AG04449 (cell line): ENCODE data around the gene TMEM187.

ENCODE experiments used
- CTCF ChIA-PET: fragments of 350-600 bp; formaldehyde crosslinking; extraction: SDS; loops from one replicate; lab custom pipeline; 2021; ENCODE audit warnings: antibody characterized with exemption; lab: Yijun Ruan, JAX
- POLR2A ChIA-PET: fragments of 400-600, 350-600 bp; formaldehyde crosslinking; extraction: SDS; loops from one replicate; lab custom pipeline; 2020; ENCODE audit warnings: antibody characterized with exemption, inconsistent platforms; lab: Yijun Ruan, JAX
- DNase-seq: peaks from one replicate; pipeline ENCODE4 v3.0.0-alpha.2; 2010; ENCODE audit warnings: low read depth, low spot score
- H3K4me3 ChIP-seq: 2 replicates; pipeline ENCODE4 v1.5.1; 2011; ENCODE audit warnings: low read depth, mild to moderate bottlenecking, control low read depth, low read length
- CTCF ChIP-seq: IDR thresholded peaks from one replicate; pipeline ENCODE4 v1.5.1; 2011; ENCODE audit warnings: mild to moderate bottlenecking, moderate library complexity, low read length, control low read depth, inconsistent platforms; ENCODE audit not compliant: insufficient read depth; ENCODE audit errors: missing control alignments

TMEM187 gene

GRCh38 chrX:153966841-153967535, 5.6 kb upstream of the TMEM187 start:
- no peak for TF ChIP-seq CTCF
- no peak overlapping the region for H3K4me3 ChIP-seq
- ChIA-PET POLR2A (interaction anchor here (1.1 kb wide), 1 partner anchor 16 kb away, joined by 4 read pairs; no protein-coding TSS in a partner anchor), CTCF (interaction anchor here (0.8 to 9.0 kb wide), 5 partner anchors 16 to 212 kb away, joined by 3 to 99 read pairs (median 3); no protein-coding TSS in a partner anchor)
- DNase-seq, result no peak

DNA sequence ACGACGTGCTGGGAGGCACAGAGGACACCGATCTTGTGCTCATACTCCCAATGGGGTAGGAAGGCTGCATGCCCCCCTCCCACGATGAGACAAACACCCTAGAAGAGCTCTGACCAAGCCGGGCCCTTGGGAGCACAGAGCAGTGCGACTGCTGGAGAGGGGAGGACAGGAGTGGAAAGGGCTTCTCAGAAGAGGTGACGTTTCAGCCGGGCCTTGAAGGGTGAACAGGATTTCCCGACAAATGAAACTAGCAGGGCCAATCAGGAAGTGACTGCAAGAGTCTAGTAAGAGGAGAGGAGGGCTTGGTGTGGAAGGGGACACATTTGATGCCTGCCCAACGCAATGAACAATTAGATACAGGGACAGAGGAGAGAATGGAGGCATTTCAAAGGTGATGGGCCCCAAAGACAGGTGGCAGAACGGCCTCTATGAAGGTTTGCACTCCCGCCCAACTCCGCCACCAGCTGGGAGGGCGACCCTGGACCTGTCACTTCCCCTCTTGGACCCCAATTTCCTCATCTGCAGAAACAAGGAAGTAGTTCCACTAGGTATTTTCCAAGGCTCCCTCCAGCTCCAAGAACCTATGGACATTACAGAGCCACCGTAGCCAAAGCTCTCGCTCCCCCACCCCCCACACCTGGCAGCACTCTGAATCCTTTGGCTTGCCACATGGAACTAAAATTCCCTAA, 4.9 kb upstream of the TMEM187 start:
- no peak for TF ChIP-seq CTCF
- no peak for DNase-seq
- POLR2A ChIA-PET, result interaction anchor here (0.8 to 0.9 kb wide), 2 partner anchors 21 to 404 kb away, joined by 3 read pairs; no protein-coding TSS in a partner anchor
- CTCF ChIA-PET, result interaction anchor here (0.8 to 9.0 kb wide), 5 partner anchors 17 to 212 kb away, joined by 3 to 99 read pairs (median 7); partner anchors contain the start of gene PLXNB3
- peak overlapping the region; percentile 3; the same call in 1 of the 2 replicates for H3K4me3 ChIP-seq

GRCh38 chrX:153968255-153968654, 4.3 kb upstream of the TMEM187 start:
- POLR2A ChIA-PET, result interaction anchor here (0.8 to 0.9 kb wide), 2 partner anchors 22 to 403 kb away, joined by 3 read pairs; no protein-coding TSS in a partner anchor
- TF ChIP-seq CTCF, result no peak
- DNase-seq, result no peak
- CTCF ChIA-PET, result interaction anchor here (2.5 to 9.0 kb wide), 2 partner anchors 17 to 205 kb away, joined by 9 to 99 read pairs; partner anchors contain the start of gene PLXNB3
- H3K4me3 ChIP-seq, result peak overlapping the region; percentile 83

DNA sequence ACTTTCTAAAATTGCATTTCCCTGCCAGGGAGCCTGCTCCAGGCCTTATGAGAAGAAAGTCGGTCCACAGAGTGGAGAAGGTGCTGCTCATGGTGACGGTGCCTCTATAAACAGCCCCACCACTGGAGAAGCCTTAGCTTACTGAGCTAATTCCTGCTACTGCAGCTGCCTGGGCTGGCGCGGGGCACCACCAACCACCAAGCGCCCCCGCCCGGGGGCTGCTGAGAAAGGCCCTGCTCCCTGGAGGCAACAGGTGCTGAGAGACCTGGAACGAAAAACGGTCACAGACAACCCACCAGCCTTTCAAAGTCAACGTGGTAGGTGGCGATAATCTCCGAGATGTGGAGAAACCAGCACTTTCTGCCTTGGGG, 3.8 kb upstream of the TMEM187 start:
- H3K4me3 ChIP-seq, result peak overlapping the region; percentile 83
- ChIA-PET CTCF (interaction anchor here (2.5 to 9.0 kb wide), 2 partner anchors 18 to 205 kb away, joined by 9 to 99 read pairs; partner anchors contain the start of gene PLXNB3), POLR2A (interaction anchor here (0.7 to 0.8 kb wide), 2 partner anchors 33 to 402 kb away, joined by 3 read pairs; no protein-coding TSS in a partner anchor)
- no peak for DNase-seq
- no peak for TF ChIP-seq CTCF

DNA sequence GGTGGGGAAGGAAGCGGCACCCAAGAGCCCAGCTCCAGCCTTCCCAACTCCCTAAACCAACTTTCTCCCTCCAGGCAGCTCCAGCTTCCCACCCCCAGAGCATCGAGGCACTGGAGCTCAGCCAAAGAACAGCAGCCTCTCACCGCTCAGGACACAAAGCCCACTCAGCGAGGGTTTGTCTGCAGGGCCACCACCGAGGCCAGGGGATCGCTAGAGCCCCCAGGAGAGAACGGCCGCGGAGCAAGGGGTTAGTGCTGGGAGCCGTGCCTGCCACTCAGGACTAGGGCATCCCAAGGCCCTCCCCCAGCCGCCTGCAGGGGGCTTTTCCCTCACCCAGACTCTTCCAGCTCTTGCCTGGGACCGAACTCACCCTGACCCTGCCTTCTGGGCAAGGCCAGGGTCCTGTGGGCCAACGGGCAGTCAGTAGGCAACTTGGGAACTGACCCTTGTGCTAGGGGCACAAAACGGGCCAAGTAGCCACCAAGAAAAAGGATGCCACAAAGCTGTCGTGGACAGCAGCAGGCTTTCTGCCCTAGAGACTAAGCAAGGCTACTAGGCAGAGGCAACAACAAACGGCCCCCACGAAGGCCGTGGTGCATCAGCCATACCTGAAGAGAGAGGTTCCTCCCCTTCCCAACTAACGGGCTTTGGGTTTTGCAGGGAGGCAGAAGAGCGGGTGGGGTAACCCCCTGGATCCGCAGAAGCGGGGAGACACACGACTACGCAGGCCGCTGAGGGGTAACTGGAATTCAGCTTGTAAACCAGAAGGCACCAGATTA, 3.2 kb upstream of the TMEM187 start:
- POLR2A ChIA-PET, result interaction anchor here (0.6 to 0.7 kb wide), 2 partner anchors 33 to 507 kb away, joined by 3 to 4 read pairs; no protein-coding TSS in a partner anchor
- no peak for DNase-seq
- CTCF ChIA-PET, result interaction anchor here (2.4 to 9.0 kb wide), 3 partner anchors 18 to 206 kb away, joined by 7 to 99 read pairs (median 9); partner anchors contain the start of genes ARHGAP4 and PLXNB3
- TF ChIP-seq CTCF, result no peak
- peak overlapping the region; percentile 83 for H3K4me3 ChIP-seq
